ENCODE results near the gene CYREN.

DNA sequence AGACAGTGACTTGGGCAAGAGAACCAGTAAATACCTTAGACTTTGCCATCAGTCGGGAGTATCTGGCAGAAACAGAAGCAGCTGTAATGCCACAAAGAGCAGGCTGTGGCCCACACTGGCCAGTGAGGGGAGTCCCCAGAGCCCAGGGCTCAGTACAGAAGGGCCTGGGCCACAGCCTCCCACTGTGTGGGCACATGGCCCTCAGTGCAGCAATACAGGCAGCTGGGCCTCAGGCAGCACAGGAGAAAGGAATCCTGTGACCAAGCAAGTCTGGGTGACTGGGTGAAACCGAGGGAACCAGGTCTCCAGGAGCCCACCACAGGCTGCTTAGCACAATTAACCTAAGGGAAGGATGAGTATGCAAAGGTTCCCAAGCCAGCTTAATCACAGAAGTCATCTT, 26.8 kb upstream of the CYREN start:
- no peak for TF ChIP-seq POLR2A (IDR thresholded peaks at IDR 0.05)
- TF ChIP-seq, protein P1, sequence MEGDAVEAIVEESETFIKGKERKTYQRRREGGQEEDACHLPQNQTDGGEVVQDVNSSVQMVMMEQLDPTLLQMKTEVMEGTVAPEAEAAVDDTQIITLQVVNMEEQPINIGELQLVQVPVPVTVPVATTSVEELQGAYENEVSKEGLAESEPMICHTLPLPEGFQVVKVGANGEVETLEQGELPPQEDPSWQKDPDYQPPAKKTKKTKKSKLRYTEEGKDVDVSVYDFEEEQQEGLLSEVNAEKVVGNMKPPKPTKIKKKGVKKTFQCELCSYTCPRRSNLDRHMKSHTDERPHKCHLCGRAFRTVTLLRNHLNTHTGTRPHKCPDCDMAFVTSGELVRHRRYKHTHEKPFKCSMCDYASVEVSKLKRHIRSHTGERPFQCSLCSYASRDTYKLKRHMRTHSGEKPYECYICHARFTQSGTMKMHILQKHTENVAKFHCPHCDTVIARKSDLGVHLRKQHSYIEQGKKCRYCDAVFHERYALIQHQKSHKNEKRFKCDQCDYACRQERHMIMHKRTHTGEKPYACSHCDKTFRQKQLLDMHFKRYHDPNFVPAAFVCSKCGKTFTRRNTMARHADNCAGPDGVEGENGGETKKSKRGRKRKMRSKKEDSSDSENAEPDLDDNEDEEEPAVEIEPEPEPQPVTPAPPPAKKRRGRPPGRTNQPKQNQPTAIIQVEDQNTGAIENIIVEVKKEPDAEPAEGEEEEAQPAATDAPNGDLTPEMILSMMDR (IDR thresholded peaks at IDR 0.05), result no peak

Measured in thyroid gland (tissue), 4 donors.